Mesothelial cell of epicardium (in vitro differentiated cells): ENCODE results near the gene PACS2. TPM values are rescaled to one million over a fixed set of nuclear protein-coding genes. Genes with fewer than 3 reads are reported as not detected.
"Not testable (repeated sequence)": the region's sequence is repeated elsewhere in the genome, so short reads cannot be mapped to it uniquely, and the experiment has no call there.

ENCODE experiments used
- DNase-seq, 2 experiments: peaks; one replicate each; pipeline ENCODE4 v3.0.0; 2021; ENCODE audit warnings: low spot score in 2 of 2; ENCODE audit not compliant: unreplicated experiment in 2 of 2
- H3K27ac Mint-ChIP-seq: 2 replicates; pipeline ENCODE4 v1.8.0; 2021; ENCODE audit warnings: mixed read lengths
- H3K27me3 Mint-ChIP-seq: 2 replicates; pipeline ENCODE4 v1.8.0; 2021; ENCODE audit warnings: low read depth, mixed read lengths
- H3K36me3 Mint-ChIP-seq: 2 replicates; pipeline ENCODE4 v1.8.0; 2021; ENCODE audit warnings: mixed read lengths
- H3K4me1 Mint-ChIP-seq: 2 replicates; pipeline ENCODE4 v1.8.0; 2021; ENCODE audit warnings: mixed read lengths
- H3K4me3 Mint-ChIP-seq: 2 replicates; pipeline ENCODE4 v1.8.0; 2021; ENCODE audit warnings: mild to moderate bottlenecking, moderate library complexity, mixed read lengths
- H3K9me3 Mint-ChIP-seq: 2 replicates; pipeline ENCODE4 v1.8.0; 2021; ENCODE audit warnings: mixed read lengths
- total RNA-seq: library from RNA; stranded (reverse); gene quantifications from 3 replicates; pipeline ENCODE4 v1.2.1, GENCODE V29; 2021
- TF ChIP-seq, protein P1 (sequence below): fragments of 200-600 bp; sonication (generic); IDR thresholded peaks from one replicate; pipeline ENCODE4 v1.5.0; 2021; ENCODE audit warnings: antibody characterized with exemption; ENCODE audit not compliant: unreplicated experiment

Gene PACS2
- total RNA-seq, 1 donor from 2014 or later: 147 TPM

DNA sequence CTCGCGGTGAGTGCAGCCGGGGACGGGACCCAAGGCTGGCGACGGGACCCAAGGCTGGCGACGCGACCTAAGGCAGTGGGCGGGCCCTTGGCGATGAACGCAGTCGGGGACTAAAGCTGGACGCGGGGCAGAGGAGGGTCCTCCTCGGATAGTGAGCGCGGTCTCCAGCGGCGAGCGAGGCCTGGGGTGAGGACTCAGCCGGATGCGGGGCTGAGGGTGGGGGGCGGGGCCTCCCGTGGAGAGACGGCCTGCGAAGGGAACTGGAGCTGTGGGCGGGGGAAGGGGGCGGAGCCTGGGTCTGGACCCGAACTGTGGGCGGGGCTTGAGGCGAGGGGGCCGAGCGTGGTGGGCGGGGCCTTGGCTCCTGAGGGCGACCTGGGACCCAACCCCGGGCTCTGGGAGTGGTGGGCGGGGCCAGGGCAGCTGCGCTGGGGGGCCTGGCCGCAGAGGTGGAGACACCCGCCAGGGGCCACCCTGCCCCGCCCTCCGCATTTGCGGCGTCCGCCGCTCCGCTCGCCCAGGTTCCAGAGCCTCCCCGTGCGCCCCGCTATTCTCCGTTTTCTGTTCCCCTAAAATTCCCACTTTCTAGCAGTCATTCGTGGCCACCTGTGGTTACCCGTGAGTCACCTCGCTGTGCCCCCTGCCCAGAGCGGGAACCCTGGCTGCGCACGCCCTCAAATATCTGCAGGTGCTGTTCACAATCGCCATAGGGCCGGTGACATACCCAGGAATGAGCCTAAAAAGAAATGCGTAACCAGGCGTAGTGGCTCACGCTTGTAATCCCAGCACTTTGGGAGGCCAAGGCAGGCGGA is 13.2 kb upstream of the PACS2 start:
- H3K4me1 Mint-ChIP-seq: peaks cover 9% of the 10 kb centered on the region
- H3K36me3 Mint-ChIP-seq: no peaks in the 10 kb centered on the region
- H3K27ac Mint-ChIP-seq: peak overlapping the region; percentile 94
- H3K27me3 Mint-ChIP-seq: no peaks in the 10 kb centered on the region
- peaks cover 4% of the 10 kb centered on the region for H3K9me3 Mint-ChIP-seq
- TF ChIP-seq, protein P1, sequence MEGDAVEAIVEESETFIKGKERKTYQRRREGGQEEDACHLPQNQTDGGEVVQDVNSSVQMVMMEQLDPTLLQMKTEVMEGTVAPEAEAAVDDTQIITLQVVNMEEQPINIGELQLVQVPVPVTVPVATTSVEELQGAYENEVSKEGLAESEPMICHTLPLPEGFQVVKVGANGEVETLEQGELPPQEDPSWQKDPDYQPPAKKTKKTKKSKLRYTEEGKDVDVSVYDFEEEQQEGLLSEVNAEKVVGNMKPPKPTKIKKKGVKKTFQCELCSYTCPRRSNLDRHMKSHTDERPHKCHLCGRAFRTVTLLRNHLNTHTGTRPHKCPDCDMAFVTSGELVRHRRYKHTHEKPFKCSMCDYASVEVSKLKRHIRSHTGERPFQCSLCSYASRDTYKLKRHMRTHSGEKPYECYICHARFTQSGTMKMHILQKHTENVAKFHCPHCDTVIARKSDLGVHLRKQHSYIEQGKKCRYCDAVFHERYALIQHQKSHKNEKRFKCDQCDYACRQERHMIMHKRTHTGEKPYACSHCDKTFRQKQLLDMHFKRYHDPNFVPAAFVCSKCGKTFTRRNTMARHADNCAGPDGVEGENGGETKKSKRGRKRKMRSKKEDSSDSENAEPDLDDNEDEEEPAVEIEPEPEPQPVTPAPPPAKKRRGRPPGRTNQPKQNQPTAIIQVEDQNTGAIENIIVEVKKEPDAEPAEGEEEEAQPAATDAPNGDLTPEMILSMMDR: no peak
- DNase-seq: peak; percentile 97 to 98
- peak overlapping the region; percentile 89 for H3K4me3 Mint-ChIP-seq

GRCh38 chr14:105301915-105302249 is 12.7 kb upstream of the PACS2 start:
- H3K27ac Mint-ChIP-seq, H3K27me3 Mint-ChIP-seq, DNase-seq, H3K4me1 Mint-ChIP-seq, H3K9me3 Mint-ChIP-seq, H3K36me3 Mint-ChIP-seq: not testable (repeated sequence)
- peak overlapping the region; percentile 89 for H3K4me3 Mint-ChIP-seq

DNA sequence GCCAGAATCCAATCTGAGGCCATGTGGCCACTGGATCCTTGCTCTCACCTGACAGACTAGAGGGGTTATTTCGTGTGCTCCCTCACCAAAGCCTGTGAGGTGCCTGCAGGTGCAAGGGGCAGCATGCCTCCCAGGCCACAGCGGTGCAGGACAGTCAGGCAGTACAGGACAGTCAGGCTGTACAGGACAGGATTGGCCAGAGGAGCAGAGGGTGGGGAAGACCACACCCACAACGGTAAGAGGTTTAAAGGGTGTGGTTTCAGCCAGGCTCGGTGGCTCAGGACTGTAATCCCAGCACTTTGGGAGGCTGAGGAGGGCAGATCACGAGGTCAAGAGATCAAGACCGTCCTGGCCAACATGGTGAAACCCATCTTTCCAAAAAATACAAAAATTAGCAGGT is 10.6 kb upstream of the PACS2 start:
- no peaks in the 10 kb centered on the region for H3K27me3 Mint-ChIP-seq
- TF ChIP-seq, protein P1: no peak
- H3K9me3 Mint-ChIP-seq: peaks cover 4% of the 10 kb centered on the region
- H3K27ac Mint-ChIP-seq: no peak overlapping the region
- no peaks in the 10 kb centered on the region for H3K36me3 Mint-ChIP-seq
- no peak for DNase-seq
- peaks cover 6% of the 10 kb centered on the region for H3K4me1 Mint-ChIP-seq
- H3K4me3 Mint-ChIP-seq: no peak overlapping the region

DNA sequence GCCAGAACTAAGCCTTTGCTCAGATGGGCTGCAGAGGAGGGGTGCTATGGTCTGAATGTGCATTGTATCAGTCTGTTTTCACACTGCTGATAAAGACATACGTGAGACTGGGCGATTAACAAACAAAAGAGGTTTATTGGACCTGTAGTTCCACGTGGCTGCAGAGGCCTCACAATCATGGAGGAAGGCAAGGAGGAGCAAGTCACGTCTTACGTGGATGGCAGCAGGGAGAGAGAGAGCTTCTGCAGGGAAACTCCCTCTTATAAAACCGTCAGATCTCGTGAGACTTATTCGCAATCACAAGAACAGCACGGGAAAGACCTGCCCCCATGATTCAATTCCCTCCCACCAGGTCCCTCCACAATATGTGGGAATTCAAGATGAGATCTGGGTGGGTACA is 10.0 kb upstream of the PACS2 start:
- DNase-seq: no peak
- Mint-ChIP-seq H3K36me3 (no peaks in the 10 kb centered on the region), H3K4me1 (peaks cover 4% of the 10 kb centered on the region), H3K4me3 (no peak overlapping the region), H3K27me3 (no peaks in the 10 kb centered on the region), H3K27ac (no peak overlapping the region), H3K9me3 (peaks cover 4% of the 10 kb centered on the region)
- TF ChIP-seq, protein P1: no peak

DNA sequence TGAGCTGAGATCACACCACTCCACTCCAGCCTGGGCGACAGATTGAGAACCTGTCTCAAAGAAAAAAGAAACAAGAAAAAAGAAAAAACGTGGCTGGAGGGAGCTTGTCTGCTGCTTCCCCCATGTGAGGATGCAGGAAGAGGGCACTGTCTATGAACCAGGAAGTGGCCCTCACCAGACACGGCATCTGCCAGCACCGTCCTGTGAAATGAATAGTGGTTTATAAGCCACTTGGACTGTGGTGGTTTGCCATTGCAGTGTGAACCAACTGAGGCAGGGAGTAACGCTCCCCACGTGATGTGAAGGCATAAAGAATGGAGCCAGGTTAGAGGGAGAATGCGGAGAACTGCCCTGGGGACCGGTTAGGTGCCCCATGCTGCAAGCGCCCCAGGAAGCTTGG is 9.2 kb upstream of the PACS2 start:
- Mint-ChIP-seq H3K9me3 (peaks cover 4% of the 10 kb centered on the region), H3K36me3 (no peaks in the 10 kb centered on the region), H3K4me3 (no peak overlapping the region), H3K27me3 (no peaks in the 10 kb centered on the region), H3K4me1 (no peaks in the 10 kb centered on the region), H3K27ac (no peak overlapping the region)
- no peak for DNase-seq
- TF ChIP-seq, protein P1: no peak

DNA sequence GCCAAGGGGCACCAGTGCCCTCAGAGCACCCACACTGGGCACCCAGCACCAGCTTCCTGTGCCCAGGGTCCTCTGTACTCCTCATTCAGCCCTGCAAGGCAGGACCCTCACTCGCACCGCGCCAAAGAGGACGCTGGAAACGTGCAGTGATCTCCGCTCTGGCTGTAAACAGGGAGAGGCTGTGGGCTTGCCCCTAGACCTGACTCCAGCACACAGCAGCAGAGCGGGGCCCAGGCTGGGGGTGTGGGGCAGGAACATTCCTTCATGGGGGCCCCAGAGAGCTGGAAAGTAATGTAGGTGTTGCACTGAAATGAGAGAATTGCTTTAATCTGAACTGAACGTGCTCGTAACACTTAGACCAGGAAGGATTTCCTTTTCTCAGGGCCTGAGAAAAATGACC is 8.8 kb upstream of the PACS2 start:
- no peak for DNase-seq
- no peaks in the 10 kb centered on the region for H3K27me3 Mint-ChIP-seq
- H3K27ac Mint-ChIP-seq: no peak overlapping the region
- H3K4me3 Mint-ChIP-seq: no peak overlapping the region
- TF ChIP-seq, protein P1: no peak
- H3K9me3 Mint-ChIP-seq: peaks cover 4% of the 10 kb centered on the region
- no peaks in the 10 kb centered on the region for H3K4me1 Mint-ChIP-seq
- H3K36me3 Mint-ChIP-seq: no peaks in the 10 kb centered on the region
